Activated gamma-delta T cell (primary cell): ENCODE data around the gene ARL6IP6.
A peak's percentile ranks its signal among the peaks of the same experiment; 100 is the strongest.

ENCODE experiments used
- DNase-seq: peaks from one replicate; lab custom pipeline; 2025; lab: John Stamatoyannopoulos, UW
- total RNA-seq, 2 donors: gene quantifications; one replicate each; lab custom pipeline; 2026; lab: John Stamatoyannopoulos, UW

Gene ARL6IP6
- total RNA-seq = 35.3 to 35.4 reads per million in 2 donors

DNA sequence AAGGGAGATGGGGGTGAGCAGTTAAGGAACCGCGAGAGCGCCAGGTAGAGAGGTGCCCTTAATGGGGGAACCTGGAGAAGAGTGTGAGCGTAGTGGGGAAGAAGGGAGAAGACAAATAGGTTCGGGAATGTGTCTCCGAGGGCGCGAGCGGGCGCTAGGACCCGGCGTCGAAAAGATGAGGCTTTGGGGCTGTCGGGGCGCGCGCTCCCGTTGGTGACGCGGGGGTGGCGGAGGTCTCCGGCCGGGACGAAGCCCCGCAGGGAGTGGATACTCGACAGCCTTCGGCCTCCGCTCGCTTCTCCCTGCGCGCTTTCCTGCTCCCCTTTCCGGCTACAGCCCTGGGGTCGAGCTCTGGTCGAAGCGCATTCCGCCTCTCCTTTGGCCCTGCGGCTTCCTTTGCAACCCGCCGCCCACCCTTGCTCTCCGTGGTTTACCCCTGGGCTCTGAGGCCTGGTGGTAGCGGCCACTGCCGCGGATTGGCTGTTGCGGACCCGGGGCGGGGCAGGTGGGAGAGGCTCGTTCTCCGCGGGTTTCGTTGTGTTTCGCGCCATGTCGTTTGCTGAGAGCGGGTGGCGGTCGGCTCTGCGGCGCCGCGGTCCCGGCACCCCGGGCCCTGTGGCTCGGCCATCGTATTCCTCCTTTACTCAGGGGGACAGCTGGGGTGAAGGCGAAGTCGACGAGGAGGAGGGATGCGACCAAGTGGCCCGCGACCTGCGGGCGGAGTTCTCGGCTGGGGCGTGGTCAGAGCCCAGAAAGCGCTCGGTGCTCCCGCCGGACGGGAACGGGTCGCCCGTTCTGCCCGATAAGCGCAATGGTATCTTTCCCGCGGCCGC, at the start of gene ARL6IP6:
Gene ARL6IP6 (plus strand): TSS at position 545 of the 833 bp plus-strand sequence. CDS start 5 bp downstream, at position 550.
- peak; percentile 90 for DNase-seq

DNA sequence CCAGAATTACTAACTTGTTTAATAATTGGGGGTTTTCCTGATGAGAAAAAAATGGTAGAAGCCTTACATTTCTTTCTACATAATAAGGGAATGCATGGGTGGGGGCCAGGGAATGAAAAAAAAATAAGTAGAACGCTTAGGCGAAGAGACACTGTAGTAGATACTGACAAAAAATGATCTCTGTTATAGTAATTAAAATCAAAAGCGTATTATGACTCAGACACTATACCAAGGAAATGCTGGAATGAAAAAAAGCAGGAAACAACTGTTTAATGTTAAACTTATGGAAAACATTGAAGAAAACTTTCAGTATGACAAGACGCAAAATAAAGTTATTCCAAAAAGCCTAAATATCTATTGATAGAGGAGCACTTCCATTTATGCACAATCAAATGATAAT, 44.1 kb upstream of the ARL6IP6 start:
- DNase-seq = no peak

DNA sequence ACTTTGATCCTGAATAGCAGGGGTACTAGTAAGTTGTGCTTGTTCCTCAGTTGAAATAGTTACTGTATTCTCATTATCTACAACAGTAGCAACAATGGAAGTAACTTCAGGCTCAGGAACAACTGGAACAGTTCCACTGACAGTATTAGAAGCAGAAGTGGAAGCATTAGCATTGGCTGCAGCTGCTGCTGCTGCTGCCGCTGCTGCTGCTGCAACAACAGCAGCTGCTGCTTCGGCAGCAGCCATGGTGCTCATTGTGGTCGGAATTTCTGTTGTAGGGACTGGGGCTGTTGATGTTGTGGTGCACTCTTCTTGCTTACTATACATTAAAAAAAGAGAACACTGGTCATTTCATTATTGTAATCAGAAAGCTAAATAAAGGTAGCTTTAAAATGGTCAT, 42.0 kb upstream of the ARL6IP6 start:
- no peak for DNase-seq

DNA sequence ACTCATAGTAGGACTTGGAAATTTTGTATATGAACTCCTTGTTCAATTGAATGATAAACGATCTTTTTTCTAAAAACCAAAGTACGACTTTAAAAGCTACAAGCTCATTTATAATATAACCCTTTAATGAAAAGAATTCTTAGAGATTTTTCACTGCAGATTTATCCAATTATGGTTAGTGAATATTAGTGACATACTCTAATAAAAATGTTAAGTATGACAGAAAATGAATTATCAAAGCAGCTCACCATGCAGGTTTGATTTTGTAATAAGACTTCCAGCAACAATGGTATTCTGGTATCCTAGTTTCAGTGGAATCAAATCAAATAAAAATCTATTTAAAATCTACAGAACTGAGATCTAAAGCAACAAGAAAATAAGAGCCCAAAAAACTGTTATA, 39.6 kb upstream of the ARL6IP6 start:
- DNase-seq = no peak

DNA sequence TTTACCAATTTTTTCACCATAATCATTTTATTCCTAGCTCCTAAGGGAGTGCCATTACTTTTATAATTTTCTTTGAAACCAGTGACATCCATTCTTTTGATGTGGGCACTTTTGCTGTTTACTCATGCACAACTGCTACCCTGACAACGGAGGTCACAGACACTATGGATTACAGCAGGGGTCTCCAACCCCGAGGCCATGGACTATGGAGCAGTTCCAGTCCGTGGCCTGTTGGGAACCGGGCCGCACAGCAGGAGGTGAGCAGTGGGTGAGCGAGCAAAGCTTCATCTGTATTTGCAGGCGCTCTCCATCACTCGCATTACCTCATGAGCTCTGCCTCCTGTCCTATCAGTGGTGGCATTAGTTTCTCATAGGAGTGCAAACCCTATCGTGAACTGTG, 35.8 kb upstream of the ARL6IP6 start:
- no peak for DNase-seq

DNA sequence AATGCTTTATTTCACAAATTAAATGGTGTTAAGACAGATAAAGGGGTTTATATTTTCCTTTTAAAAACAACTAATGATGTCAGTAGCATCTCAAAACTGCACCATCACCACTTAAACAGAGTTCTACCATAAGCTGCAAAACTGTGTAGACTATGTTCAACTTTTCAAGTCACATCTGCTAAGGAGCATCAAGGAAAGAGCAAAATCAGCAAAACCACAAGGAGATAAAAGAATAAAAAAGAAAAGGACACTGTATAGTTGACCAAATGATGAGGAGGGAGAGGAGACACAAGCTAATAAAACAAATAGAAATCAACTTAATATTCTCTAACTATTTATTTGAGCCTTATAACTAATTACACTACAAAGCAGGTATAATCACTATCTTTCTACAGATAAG, 35.0 kb upstream of the ARL6IP6 start:
- no peak for DNase-seq

DNA sequence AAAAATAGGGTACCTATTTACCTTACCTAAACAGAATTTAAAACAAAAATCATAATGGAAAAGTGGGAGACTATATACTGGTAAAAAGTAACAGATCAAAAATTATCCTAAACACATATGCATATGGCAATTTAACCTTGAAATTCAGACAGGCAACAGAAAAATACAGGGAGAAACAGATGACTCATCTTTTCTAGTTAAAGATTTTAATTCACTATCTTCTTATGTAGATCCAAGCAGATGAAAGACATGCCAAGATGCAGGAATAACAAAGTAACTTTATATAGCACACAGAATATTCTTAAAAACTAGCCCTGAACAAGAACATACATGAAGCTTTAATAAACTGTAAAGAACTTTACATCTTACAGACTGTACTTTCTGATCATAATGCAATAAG, 32.1 kb upstream of the ARL6IP6 start:
- DNase-seq = no peak

DNA sequence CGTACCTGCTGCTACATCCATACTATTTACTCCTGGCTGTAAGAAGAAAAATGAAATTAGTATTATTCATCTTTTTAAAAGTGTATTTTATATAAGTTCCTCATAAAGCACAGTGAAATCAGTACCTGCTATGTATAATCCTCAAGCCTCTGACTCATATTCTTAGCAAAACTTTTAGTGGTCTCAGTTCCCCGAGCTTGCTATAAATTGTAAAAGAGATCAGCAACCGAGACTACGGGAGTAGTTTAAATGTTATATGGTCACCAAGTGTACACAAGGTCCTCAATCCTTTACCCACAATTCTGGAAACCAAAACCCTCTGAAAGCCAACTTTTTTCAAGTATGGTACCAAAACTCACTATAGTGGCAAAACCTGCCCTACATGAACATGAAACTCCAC, 25.4 kb upstream of the ARL6IP6 start:
- DNase-seq = no peak

DNA sequence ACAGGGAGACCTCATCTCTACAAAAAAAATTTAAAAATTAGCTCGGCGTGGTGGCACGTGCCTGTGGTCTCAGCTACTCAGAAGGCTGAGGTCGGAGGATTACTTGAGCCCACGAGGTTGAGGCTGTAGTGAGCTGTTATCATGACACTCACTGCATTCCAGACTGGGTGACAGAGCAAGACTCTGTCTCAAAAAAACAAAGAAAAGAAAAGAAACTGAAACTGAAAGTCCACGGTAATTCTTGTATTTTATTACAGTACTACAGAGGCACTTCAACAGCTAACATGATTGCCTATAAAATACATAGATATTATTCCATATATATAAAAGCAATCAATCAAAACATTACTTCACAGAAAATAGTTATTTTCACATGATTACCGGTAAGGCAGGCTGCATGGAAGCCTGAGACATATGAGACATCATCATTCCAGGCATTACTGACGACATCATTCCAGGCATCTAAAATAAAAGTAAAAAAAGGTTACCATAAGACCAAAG, 24.2 kb upstream of the ARL6IP6 start:
- no peak for DNase-seq

DNA sequence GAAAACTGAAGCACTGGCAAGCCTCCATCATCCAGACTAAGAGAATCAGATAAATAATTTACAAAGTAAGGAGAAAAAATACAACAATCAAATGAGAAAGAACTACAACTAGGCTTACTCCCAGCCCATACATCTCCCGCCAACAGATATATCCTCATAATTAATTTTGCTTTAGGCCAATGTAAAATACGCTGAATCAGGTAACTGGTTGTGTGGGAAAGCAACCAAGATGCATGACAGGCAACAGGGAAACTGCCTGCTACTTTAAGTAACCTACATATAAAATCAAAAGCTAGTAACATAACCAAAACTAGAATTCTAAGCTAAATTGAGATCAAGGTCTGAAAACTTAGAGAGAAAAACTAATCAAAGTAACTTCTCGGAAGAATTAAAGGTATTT, 22.7 kb upstream of the ARL6IP6 start:
- no peak for DNase-seq

DNA sequence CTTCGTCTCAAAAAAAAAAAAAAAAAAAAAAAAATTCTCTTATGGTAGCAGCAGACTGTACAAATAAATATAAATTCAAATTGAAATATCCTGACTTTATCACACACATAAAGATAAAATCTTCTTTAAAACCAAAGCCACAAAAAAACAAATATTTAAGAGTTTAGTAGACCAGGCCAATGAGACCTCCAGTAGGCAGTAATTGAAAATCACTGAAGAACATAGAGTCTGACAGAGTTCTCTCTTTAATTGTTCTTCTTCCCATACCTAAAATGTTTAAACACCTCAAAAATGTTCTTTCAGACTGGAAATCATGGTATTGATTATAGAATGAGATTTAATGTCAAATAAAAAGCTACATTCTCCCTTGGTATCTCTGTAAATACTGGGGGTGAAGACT, 21.9 kb upstream of the ARL6IP6 start:
- no peak for DNase-seq

DNA sequence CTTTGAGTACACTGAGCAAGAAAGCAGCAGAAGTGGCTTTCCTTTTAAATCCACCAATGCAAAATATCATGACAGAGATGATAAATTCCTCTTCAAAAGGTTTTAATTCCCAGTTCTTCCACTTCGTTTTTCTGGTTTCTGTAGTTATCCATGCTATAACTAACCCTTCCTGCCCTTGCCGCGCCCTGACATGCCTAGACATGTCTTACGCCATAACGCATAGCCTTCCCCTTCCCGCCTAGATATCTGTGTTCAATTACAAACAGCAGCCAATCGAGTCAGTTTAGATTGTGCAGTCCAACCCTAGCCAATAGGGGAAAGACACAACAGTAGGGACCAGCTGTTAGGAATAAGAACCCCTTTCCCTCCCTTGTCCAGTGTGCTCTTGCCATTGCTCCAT, 17.2 kb upstream of the ARL6IP6 start:
- no peak for DNase-seq

DNA sequence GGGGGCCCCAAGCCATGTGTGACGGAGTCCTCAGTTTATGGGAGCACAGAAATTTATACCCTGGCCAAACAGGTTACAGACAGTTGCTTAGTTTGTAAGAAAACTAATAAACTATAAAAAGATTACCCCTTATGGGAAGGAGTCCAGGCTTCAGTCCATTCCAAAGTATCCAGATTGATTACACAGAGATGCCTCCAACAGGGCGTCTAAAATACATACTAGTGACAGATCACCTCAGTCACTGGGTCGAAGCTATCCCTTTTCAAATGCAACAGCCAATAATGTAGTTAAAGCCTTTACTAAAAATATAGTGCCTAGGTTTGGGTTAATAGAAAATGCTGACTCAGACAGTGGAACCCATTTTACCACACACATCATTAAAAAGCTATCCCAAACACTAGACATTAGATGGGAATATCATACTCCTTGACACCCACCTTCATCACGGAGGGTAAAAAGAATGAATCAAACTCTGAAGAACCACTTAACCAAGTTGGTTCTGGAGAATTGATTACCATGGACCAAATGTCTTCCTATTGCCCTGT, 11.9 kb upstream of the ARL6IP6 start:
- no peak for DNase-seq

DNA sequence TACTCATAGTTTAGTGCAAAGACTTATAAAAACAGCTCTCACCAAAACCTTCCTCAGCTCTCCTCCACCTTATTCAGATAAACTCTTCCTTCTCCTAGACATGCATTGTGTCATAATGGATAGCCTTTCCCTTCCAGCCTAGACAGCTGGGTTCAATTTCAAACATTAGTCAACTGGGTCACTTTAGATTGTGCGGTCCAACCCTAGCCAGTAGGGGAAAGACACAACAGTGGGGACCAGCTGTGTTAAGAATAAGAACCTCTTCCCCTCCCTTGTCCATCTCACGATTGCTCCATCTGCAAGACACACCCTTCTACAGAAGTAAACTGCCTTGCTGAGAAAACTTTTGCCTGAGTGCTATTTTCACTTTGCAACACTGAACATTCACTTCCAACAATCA, 9.7 kb upstream of the ARL6IP6 start:
- no peak for DNase-seq

DNA sequence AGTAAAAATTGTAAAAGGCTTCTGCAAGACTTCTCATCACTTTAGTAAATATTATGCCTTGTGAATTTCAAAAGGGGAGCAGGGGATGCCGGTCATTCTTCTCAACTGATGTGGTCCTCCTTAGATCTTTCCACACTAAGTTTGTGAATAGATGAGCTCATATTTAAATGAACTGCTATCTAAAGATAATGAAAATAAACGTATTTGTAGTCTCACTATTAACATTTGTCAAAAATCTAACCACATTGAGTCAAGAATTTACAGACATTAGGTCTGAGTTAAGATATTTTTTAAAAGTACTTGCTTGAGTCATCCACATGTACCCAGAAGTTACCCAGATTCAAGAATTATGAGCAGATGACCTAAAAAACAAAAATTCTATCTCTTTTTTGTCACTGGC, 7.7 kb upstream of the ARL6IP6 start:
- DNase-seq = no peak

DNA sequence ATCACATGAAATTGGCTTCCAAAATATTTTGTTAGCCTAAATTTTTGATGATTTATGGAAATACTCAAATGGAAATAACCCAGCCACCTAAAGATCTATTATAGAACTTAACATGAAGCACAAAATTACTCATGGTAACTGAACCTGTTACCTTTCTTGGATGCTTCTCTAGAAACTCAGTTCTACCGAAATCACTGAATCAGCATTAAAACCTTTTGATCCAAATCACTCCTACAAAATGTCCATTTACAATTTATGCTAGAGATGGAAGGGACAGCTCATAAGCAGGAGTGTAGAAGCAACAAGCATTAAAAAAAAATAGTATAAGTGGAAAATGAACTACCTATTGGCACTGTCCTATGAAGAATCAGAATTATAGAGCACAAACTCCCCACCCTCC, 3.3 kb upstream of the ARL6IP6 start:
- no peak for DNase-seq

DNA sequence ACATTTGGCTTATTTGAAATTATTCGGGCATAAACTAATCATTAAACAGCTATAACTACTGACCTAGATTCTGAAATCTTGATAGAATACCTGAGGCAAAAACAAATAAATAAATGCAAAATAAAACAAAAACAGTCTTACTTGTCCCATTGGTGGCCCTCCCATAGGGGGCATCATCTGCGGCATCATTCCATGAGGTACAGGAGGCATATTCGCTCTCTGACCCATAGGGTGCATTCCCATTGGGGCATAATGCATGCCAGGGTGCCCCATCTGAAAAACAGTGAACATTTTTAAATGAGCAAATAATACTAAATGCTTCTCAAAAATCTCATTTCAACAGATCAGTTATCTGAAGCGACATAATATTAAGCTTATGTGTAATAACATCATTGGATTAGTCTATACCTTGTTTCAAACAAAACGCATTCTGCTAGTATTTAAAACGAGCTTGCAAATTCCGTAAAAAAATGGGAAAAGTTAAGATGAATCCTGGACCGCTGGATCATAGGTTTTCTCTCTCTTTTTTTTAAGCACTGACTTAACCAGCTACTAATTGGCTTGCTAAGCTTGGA, 2.5 kb upstream of the ARL6IP6 start:
- DNase-seq = no peak

DNA sequence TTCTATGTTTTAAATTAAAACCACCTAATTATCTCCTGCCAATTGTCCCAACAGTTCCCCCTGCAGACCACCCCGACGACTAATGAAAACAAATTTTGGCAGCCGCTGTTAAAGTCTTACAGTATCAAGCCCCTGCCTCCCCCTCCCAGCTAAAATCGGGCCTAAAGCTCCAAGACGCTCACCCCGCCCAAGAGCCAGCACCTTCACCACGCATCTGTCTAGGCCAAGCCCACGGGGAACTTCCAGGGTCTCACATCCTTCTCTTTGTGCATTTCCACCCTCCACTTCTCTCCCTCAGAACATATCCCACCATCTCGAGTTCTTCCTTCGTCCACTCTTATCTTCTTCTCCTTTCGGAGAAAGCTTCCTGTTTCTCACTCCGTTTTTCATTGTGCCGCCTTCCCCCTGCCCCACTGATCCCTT, 1.6 kb upstream of the ARL6IP6 start:
- no peak for DNase-seq

DNA sequence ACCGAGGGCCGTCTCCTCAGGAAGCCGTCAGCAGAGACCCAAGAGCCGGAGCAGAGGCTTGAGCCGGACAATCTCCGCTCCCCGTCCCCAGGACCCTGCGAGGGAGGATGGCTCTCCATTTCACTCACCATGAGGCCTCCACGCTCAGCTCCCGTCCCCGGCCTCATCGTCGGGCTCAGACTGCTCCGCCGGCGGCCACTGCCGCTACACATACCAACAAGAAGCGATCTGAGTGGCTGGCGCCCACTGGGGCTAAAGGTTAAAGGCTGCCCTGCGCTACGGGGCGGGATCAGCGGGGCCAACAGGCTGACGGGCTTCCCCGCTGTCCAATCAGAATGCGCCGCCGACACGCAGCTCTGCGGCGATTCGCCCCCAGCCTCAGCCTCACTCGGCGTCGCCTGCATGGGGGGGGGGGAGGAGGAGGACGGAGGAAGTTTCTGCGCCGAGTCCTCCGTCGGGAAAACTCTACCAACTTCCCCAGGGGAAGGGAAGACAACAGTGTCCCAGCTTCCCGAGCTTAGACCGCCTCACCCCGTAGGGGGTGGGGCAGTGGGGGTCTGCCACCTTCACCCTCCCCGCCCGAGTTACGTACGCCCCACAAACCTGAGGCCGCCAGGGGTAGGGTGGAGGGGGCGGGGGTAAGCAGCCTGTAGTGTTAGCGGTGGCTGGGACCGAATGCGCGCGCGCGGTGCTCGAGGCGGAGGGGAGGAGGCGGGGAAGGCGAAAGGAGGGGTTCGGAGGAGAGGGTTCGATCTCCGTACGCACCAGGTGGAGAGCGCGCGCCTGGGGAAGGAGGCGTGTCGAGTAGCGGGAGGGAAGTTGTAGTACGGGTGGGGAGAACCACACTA, 968 bp upstream of the ARL6IP6 start, which contains the start of gene PRPF40A:
Gene PRPF40A (minus strand): TSS at position 234 of the 848 bp plus-strand sequence. CDS start 22 bp downstream, at position 212.
- DNase-seq = peak; percentile 97

DNA sequence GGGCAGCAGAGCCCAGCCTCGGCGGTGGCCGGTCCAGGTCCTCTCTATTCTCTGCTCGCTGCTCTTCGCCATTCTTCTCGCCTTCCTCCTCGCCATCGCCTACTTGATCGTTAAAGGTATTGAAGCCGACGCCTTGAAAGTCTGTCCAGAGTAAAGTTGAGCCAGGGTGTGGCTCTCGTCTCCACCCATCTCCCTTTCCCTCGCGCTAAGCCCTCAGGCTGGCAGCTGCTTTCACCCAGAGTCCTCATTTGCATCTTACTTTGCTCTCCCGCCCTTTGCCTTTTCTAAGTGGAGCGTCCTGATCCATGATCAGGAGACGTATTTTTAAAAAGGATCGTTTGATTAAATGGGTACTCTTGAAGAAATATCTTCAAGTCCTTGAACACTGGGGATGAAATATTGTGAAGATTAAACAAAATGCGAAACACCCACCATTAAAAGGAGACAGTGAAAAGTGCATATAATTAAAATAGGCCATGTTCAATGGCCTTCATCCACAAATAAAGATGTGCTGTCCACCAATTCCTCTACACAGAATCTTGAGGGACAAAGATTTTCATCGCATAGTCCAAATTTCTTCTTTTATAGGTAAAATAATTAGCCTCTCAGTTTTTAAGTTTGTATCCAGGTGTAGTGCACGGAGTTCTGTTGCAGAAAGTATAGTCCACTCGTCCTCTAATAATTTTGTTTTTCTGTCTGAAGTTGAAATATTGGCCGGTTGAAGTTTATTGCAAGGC, 657 bp downstream of the ARL6IP6 start:
- no peak for DNase-seq

DNA sequence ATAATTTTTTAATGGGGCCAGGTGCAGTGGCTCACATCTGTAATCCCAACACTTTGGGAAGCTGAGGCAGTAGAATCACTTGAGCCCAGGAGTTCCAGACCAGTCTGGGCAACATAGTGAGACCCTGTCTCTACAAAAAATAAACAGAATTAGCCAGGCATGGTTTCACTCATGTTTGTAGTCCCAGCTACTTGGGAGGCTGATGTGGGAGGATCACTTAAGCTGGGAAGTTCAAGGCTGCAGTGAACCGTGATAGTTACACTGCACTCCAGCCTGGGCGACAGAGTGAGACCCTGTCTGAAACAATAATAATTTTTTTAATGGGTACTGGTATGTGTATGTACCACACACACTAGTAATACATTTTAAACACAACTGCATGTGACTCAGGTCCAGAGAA, 2.4 kb downstream of the ARL6IP6 start:
- DNase-seq = no peak
